Left colon (tissue), 2 donors: ENCODE measurements around the gene CEBPA. TPM values are rescaled to one million over a fixed set of nuclear protein-coding genes. Genes with fewer than 3 reads are reported as not detected.

Source experiments
- ATAC-seq: fragments of 200-7000 bp; cut with Tn5 transposase; one replicate; pipeline ENCODE4 v1.9.1; 2020; ENCODE audit warnings: mild to moderate bottlenecking, moderate library complexity
- DNase-seq, 2 donors: peaks; one replicate each; pipeline ENCODE4 v3.0.0-alpha.2; 2020
- intact Hi-C, 2 donors: fragments of 100-400 bp; cut with DNase I in 1 of 2; cut with micrococcal nuclease in 1 of 2; formaldehyde crosslinking; loops; one replicate each; pipeline versions ENCODE4 v1.11.2 to v1.14.0; 2022; cut with DNase I, micrococcal nuclease
- total RNA-seq, 2 donors: library from RNA; stranded (reverse); fragmentation: NEBNext Ultra II Directional; extraction: Animal tissue kit (Norgen Biotek cat#: 25700); gene quantifications; one replicate each; pipeline ENCODE4 v1.2.1, GENCODE V29; 2021
- donor health status: DM: no; HTN: no; CAD: no.
- donor health status: DM: yes; HTN: yes; CAD: no.

CEBPA gene
- total RNA-seq, 2 donors from 2014 or later: 70.6 to 73.5 TPM

DNA sequence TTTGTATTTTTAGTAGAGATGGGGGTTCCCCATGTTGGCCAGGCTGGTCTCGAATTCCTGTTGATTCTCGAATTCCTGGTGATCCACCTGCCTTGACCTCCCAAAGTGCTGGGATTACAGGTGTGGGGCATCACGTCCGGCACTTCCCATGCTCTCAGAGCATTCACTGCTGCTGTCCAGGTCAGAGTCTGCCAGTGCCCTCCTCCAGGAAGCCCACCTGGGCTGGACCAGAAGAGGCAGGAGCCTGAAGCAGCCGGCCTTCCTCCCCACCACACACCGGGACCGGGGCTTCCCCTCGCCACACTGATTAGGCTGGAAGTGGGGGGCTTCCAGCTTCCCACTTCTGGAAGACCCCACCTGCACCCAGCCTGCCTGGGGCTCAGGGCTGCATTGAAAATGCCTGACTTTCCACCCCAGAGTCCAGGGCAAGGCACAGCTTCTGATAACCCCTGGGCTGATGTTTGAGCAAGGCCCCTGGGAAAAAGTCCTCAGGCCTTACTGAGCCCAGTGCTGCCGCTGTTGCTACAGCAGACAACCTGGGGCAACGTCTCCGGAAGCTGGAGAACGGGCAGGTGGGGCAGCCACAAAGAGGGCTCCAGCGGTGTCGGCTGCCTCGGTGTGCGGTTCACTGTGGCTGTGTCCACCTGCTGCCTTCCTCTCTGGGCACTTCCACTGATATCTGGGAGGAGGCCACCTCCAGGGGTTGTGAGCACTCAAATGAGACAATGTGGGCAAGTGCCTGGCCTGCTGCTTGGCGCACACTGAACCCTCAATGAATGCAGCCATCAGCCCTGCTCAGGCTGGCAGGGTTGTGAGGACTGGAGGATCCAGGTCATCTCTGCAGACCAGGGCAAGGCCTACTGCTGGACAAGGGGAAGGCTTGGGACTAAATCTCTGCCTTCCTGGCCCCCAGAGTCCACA lies 22.6 kb downstream of the CEBPA start:
- no peak for DNase-seq
- no peak for ATAC-seq
- intact Hi-C loops: no loop called here

DNA sequence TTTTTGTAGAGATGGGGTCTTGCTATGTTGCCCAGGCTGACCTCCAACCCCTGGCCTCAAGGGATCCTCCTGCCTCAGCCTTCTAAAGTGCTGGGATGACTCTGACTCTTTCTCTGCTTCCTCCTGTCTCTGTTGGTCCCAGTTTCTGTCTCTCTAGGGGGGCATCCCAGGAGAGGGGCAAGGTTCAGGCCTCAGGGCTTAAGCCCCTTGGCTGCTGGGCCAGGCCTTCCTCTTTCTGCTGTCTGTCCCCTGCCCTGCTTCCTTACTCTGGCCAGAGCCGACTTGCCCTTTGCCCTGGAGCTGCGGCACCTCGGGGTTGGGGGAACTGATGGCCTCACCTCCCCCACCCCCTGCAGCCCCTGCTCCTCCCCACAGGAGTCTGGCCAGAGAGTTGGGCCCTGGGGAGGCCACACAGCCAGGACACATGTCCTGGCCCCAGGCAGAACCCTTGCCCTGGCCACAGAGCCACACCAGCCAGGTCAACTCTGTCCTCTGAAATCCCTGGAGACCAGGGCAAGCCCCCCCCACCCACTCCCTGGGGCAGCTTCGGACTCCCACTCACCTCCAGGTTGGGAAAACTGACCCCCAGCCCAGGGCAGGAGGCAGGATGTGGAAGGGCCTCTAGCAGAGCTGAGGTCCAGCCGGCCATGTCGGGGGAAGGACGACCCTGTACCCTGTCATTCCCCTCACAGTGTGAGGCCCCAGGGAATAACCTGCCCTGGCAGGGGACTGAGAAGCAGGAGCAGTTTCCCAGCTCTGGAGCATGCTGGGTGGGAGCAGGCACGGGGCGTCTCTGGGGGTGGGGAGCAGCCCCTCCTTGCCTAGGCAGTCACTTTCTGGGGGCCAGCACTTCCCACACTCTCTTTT lies 23.7 kb downstream of the CEBPA start:
- intact Hi-C loops: no loop called here
- DNase-seq (no peak), ATAC-seq (no peak)

DNA sequence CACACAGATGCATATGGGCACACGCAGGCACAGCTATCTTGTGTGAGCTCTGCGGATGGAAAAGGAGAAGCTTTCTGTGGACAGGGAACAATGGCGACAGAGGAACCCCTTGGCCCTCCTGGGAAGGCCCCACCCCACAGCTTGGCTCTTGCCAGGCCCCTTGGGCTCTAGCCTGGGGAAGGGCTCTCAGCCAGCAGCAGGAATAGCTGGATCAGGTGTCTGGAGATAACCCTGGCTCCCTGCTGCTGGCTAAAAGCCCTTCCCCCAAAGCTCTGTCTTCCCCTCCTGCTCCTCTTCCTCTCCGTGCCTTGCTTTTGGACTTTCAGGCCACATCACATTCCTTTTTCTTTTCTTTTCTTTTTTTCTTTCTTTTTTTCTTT lies 24.3 kb downstream of the CEBPA start:
- ATAC-seq: no peak
- DNase-seq: no peak
- intact Hi-C loops: no loop called here

DNA sequence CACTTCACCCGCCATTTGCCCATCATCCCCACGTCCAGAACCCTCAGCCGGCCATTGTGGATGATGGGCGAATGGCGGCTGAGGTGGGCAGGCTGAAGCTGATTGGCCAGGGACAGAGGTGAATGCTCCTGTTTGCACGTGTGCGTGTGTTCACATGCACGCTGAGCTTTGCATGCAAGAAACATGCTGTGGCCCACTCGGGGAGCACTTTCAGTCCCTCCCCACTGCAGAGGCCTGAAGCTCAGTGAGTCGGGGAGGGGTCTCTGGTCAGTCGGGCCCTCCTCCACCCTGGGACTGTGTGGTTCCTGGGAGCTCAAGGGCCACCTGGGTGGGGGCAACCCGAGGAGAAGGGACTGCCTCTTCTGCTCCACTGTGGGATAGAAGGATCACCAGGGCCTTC lies 24.9 kb downstream of the CEBPA start:
- DNase-seq (no peak), ATAC-seq (no peak)
- intact Hi-C loops: no loop called here

DNA sequence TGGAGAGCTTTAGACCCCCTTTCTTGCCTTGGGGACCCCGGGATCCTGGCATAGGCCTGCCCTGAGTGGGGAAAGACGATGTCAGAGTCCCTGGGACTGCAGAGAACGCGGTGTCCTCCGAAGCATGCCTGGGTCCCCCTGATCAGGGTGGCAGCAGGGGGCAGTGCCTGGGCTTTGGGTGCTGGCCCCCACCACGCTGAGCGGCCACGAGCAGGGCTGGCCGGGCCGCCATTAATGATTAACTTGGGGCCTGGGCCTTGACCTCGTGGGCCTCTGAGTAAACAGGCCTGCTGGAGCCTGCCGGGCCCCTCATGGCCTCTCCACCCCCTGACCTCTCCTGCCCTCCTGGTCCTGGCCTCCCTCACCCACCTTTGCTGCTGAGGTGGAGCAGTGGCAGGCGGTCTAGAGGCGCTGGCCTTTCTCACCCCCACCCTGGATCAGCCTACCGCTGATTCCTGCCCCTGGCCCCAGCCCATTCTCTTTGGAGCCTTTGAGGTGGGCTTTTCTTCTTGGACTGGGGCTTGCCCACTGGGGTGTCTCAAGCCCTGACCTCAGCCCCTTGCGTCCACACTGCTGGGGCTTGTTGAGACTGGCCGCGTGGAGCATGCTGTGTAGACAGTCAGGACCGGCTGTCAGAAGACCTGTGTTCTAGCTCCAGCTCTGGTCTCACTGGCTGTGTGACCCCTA lies 26.3 kb downstream of the CEBPA start:
- DNase-seq: no peak
- intact Hi-C loops: no loop called here
- no peak for ATAC-seq

DNA sequence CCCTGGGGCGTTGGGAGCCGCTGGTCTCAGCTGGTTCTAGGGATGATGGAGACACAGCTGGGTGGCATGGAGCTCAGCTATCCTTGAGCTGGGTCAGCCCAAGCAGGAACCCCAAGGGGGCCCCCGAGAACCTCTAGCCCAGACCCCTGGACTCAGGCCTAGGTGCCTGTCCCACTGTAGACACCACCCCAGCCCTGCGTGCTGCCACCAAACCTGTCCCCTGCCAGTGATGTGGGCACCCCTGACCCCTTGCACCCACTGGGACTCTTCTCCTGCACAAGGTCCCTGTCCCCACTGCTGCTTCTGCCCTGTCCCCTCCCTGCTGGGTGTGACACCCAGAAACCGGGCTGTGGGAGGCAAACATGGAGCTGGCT lies 26.8 kb downstream of the CEBPA start:
- no peak for ATAC-seq
- intact Hi-C loops: no loop called here

DNA sequence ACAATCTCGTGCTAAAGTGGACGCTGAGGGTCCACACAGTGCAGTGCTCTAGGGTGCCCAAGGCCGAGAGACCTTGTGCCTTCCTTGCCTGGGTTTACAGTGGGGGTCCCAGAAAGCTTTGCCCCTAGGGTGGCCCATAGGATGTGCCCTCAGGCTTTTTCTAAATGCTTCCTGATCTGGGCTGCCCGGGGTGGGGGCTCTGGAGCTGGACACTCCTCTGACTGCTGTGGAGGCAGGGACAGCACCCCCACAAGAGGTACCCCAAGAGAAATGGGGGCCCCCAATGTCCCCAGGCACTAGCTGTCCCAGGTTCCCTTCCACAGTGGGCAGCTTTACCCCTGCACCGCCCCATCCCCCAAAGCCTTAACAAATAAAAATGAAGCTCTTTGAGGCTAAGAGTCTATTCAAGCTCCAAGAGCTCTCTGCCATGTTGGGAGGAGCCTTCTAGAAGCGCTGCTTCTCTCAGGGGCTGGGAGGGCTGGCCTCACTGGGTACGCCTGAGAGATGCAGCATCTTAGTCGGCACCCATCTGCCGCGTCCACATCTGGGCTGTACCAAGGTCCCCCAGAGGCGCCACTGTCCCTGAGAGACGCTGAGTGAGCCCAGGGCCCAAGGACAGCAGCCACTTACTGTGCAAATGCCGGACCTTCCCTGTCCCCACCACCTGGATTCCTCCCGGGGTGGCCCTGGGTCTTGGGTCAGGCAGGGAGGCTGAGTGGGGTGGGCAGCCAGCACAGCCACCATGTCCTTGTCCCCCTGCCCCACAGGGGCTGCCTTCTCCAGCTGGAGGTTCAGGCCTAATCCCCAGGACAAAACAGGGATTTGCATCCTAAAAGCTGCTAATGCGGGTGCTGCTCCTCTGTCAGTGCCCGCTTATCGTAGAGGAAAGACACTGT lies 27.4 kb downstream of the CEBPA start:
- intact Hi-C loops: no loop called here
- DNase-seq: no peak
- peak; percentile 44 for ATAC-seq

More for the DNA sequence above, 26.8 kb downstream of the CEBPA start:
- no peak for DNase-seq

DNA sequence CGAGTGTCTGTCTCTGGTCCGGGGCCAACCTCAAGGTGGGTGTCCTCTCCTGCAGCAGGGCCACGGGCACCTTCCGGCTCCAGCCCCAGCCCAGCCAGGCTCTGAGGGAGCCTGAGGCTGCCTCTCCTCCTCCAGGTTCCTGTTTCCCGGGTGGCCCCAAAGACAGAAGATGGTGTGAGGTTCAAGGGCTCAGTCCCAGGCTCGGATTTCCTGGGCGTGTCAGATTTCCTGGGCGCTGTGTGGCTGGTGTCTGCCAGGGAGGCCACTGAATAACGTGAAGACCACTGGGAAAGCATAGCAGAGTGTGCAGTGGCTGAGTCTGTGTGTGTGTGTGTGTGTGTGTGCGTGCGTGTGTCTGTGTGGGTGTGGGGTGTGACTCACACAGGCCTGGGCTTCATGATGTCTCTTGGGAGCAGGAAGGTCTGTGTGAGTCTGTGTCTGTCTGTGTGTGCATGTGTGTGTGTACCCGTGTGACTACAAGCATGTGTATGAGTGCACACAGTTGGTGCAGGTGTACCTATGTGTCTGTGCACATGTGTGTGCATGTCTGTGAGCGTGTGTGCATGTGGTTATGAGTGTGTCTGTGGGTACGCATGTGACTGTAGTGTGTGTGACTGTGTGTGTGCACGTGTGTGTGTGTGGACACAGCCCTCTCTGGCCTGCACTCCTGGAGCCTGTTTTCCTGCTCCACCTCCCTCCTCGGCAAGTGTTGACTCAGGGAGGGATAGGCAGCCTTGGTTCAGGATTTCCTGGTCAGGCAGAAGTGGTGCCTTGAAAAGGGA lies 28.3 kb downstream of the CEBPA start:
- intact Hi-C loops: no loop called here
- peak; percentile 72 to 88 for DNase-seq
- ATAC-seq: peak; percentile 93

DNA sequence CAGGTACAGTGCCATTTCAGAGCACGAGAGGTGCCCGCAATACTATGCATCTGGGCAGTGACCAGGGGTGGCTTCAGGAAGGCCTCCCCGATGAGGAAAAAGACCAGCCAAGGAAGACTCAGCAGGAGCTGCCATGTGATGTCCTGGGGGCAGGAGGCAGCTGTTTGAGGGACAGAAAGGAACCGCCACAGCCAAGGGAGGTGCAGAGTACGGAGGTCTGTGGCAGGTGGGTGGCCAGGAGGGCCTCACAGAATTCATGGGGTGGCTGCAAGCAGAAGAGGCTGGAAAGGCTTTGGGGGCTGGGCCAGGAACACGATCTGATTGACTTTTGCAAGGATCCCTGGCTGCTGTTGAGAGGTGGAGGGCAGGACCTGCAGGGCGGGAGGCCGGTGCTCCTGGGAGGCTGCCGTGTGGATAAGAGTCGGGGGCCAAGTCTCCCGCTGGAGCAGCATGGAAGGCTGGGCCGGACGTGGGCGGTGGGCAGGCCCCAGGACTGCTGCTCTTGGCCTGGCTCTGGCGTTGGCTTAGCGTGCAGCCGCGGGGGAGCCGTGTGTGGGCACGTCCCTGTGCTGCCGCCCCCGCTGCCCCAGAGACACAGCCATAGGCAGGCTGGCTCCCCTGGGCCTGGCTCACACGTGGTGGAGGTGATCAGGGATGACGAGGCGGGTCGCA lies 29.1 kb downstream of the CEBPA start:
- DNase-seq (no peak), ATAC-seq (no peak)
- intact Hi-C loops: no loop called here

DNA sequence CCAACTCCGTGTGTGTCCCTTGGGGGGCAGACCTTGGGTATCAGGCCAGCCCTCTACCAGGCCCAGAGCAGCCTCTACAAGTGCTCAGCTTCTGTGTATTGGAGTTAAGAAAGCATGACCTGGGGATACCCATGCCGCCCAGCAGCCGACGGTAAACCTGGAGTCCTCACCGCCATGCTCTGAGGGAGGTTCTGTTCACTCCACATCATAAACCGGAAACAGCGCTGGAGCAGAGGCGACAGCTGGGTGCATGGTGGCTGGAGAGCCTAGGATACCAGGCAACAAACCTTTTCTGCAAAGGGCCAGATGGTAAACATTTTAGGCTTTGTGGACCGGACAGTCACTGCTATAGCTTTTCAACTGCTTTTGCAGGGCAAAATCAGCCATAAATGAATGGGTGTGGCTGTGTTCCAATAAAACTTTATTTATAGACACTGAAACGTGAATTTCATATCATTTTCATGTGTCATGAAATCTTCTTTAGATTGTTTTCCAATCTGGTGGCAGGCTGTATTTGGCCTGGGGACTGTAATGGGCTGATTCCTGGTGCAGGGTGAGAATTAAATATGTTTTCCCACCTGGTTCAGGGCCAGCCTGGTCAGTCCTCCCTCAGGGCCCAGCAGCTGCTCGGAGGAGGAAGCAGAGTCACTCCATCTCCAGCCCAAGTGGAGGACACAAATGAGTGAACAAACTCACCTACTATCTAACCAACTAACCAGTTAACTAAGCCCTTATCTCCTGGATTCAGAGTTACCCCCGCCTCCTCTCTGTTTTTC lies 30.9 kb downstream of the CEBPA start:
- DNase-seq (no peak), ATAC-seq (no peak)
- intact Hi-C loops: no loop called here

DNA sequence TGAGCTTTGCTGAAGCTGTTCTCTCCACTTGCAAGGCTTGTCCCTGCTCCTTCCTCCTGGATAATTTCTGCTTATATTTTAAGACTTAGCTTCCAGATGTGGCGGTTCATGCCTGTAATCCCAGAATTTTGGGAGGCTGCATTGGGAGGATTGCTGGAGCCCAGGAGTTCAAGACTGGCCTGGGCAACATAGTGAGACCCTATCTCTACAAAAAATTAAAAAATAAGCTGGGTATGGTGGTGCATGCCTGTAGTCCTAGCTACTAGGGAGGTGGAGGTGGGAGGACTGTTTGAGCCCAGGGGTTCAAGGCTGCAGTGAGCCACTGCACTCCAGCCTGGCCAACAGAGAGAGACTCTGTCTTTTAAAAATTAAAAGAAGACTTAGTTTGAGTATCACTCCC lies 31.6 kb downstream of the CEBPA start:
- intact Hi-C loops: no loop called here
- DNase-seq (no peak), ATAC-seq (no peak)

DNA sequence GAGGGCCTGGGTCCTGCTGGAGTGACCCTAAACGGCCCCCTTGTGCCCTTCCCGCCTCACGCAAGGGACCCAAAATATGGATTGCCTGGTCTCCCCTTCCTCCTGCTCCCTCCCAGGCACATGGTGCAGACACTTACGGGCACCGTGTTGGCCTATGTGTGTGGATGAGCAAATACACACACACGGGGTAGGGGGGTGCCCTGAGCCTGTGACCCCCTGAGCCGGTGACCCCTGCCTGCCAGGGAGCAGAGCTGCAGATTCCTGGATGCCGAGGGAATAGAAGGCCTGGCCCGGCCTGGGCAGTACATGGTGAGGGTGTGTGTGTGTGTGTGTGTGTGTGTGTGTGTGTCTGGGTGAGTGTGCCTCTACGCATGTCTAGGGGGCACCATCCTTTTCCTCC lies 33.3 kb downstream of the CEBPA start:
- ATAC-seq (no peak), DNase-seq (no peak)
- intact Hi-C loops: no loop called here

DNA sequence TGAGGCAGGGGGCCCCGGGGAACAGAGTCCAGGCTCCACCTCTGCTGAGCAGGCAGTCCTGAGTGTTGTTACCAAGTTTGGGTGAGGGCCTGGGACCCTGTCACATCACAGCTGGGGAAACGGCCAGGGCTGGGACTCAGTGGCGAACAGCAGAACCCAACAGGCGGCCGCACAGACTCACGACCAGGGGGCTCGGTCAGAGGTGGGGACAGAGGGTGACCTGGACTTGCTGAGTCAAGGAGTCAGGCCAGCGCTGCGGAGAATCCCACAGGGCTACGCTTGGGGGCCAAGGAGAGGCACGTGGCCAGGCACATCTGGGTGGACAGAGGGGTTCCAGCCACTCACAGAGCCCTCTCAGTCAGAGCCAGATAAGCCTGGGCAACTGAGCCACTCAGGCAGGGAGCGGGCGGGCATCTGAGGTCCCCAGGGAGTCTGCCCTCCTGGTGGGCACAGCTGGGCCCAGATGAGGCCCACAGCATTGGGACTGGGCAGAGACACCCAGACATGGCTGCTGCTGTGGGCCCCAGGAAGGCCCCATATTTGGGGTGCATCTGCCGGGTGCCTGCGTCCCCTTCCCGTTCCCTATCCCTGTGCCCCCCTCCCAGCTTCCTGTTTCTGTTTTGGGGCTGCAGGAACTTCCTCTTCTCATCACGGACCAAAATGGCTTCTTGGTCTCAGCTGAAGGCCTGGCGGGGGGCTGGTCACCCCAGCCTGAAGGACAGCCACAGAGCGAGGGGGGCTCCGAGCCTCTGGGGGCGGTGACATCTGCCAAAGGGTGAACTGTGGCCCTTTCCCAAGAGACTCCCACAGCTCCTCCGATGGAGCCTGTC lies 34.0 kb downstream of the CEBPA start:
- DNase-seq (no peak), ATAC-seq (no peak)
- intact Hi-C loops: no loop called here

DNA sequence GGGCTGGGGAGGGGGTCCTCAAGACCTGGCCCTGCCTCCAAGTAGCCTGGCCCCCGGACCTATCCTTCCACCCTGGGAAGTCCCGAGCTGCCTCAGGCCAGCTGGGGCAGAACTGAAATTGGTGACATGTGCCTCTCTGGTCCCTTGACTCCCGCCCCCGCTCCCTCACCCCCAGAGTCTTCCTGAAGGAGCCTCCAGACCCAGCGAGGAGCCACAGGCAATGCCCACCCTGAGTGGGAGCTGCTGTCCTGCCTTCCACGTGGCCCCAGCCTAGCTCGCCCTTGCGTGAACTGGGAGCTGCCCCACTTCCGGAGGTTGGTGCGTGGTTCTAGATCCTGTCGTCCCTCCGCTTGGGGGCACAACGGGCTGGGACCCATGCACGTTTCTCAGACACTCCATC lies 34.6 kb downstream of the CEBPA start:
- intact Hi-C loops: no loop called here
- ATAC-seq (no peak), DNase-seq (no peak)

DNA sequence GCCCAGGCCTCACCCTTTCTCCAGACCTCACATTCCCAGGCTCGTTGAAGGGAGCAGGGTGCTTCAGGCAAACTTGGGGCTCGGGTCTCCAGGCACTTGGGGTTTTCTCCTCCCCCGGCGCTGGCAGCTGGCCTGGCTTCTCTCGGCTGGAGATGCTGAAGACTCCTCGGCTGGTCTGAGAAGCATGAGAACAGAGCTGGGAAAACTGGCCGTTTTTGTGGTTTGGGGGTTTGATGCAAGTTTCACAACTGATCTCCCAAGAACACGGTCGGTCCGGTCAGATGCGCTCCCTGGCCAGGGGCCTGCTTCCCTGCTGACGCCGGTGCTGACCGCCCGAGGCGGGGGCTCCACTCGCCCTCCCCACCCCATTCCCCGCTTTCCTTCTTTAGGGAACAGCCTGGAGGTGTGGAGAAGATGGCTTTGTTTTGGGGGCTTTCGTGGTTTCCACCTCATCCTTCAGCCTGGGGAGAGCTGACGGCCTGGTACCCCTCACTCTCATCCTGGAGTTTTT lies 35.3 kb downstream of the CEBPA start:
- DNase-seq (no peak), ATAC-seq (no peak)
- intact Hi-C loops: no loop called here
